Measurements from ENCODE around the gene AGXT.

The AGXT gene

DNA sequence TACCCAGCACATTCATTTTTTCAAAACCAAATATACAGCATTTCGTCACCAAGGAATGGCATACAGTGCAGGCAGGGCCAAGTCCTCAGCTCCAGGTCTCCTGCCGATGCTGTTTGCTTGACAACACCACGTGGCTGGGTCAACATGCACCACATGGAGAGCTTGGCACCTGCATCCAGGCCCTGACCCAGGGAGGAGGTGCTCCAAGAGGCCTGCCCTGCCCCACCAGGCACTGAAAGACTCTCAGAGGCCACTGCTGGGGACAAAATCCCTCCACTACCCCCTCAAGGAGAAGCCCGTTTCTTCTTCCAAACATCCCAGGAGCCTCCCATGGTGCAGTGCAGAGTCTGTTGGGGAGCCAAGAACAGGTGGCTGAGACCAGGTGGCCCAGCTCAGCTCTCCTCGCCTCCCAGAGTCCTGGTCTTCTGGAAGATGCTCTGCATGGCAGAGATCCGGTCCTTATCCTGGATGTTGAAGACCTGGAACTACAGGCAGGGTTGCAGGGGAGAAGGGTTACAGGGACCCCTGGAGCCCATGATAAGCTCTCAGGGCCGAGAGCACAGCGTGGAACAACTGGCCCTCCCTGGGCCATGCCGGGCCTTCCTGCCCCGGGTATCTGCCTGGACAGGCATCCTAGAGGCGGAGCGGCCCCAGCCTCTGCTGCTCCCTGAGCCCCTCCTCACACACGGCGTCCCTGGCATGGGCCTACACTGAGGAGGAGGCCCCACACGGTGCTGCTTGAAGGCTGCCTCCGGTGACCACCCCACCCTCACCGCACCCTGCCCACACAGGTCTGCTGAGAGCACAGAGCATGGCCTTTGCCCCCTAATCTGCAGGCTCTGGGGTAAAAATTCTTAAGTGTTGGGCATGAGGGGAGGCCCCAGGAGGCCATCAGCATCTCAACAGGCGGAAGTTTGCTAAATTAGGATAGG is 18.3 kb downstream of the AGXT start:
- DNase-seq, result no peak

- DNase-seq, result no peak
Measured at GRCh38 chr2:240887631-240888030, 19.0 kb downstream of the AGXT start.

GRCh38 chr2:240888130-240888889 is 19.7 kb downstream of the AGXT start:
- DNase-seq, result no peak

DNA sequence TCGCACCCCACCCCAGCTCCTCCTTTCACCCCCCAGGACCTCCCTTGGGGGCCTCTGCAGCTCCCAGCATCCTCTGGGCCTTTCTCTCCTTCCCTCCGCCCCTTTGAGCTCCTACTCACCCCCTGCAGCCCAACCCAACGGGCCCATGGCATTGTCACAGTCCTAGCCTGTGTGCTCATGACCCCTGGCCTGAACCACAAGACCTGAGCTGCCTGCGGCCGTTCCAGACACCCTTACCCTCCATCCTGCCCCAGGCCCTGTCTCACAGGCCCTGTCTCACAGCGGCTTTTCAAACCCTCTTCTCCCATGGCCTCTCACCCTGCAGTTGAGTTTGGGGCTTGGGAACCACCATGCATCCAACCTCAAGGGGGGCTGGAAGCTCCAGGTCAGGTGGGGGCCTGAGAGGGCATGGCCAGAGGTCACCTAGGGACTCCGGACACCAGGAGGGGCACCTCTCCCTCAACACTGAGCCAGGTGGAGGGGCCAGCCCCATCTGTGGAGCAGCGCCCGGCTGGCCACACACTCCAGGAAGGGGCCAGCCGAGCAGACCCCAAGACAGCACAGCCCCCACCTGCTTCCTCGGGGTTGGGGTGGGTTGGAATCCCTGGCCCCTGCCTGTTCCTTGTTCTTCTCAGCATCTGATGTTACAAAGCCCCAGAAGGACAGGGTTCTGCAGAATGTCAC is 20.4 kb downstream of the AGXT start:
- no peak for DNase-seq

DNA sequence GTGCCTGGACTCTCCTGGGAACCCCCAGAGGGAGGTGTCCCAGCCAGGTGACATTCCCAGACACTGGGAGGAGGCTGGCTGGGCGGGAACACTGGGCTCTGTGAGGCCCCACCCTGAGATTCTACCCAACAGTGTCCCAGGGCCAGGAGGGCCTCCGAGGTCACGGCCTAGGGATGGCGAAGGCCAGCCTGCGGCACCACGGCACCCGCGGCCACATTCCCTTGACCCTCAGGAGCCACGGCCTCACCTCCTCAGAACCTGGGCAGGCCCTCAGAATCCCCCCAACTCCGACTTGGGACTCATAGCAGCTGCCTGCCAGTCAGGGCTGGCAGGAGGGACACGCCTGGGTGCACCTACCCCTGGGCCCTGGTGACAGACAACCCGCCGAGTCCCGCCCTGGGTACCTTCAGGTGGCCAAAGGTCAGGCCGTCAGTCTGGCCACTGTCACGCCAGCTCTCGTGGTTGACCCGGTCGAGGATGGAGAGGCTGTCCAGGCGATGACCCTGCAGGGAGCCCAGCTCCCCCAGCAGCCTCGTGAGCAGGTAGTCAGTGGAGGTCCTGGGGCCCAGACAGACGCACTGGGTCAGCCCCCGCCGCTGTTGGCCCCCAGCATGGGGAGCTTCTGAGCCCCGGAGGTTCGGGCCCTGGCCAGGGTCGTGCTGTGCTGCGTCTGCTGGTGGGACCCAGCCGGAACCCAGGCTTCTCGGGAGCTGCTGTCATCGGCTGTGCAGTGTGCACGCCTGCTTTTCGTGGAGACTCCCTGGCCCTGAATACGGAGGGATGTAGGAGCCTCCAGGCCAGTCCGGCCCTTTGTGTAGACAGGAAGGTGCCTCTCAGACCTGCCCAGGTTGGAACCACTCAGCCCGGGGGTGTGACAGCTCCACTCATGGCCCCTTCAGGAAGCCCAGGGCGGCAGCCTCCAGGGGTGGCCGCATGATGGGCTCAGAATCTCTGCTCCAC is 21.3 kb downstream of the AGXT start:
- no peak for DNase-seq

DNA sequence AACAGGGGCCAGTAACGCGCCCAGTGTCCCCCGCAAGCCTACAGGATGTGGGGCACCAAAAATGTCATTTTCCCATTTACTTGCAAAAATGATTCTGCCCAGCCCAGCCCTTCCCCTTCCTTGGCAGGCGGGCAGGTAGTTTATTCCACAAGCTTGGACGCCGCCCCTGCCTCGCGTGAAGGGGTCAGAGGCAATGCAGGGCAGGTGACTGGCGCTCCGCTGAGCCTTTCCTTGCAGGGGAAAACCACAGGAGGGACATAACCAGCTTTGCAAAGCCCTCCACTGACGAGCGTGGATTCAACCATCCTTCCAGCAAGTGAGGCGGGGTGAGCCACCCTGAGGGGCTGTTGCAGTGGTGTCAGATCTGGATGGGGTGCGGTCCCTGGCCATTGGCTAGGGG is 22.1 kb downstream of the AGXT start:
- no peak for DNase-seq

DNA sequence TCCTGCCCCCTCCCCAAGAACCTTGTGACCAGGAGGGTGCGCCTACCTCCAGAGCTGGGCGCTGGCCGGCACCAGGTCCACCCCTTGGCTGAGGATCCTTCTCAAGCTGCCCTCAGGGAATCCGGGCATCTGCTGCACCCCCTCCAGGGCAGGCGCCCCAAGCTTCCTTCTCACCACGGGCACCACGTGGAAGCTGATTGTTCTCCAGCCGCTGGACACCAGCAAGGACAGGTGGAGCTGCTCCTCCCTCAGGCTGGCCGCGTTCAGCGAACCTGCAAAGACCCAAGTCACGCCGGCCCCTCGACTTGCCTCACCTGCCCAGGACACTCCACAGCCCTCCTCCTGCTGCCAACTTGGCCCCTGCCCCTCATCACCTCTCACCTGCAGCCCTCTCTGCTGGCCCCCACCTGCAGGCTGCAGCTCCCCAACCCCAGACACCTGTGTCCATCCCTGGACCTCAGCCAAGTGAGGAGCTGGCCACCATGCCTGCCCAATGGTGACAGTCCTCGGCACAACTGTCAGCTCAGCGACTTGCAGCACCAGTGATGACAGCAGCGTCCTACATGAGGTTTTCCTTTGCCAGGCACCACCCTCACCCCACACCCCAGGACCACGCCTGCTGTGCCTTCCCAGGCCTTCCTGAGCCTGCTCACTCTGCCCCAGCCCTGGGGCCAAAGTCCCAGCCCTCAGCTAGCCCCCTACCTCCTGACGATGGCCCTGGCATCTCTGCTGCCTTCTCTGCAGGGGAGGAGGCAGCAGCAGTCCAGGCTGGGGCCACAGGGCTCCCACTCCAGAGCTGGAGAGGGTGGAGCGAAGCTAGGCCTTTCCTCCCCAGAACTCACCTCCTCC is 23.1 kb downstream of the AGXT start:
- no peak for DNase-seq

DNA sequence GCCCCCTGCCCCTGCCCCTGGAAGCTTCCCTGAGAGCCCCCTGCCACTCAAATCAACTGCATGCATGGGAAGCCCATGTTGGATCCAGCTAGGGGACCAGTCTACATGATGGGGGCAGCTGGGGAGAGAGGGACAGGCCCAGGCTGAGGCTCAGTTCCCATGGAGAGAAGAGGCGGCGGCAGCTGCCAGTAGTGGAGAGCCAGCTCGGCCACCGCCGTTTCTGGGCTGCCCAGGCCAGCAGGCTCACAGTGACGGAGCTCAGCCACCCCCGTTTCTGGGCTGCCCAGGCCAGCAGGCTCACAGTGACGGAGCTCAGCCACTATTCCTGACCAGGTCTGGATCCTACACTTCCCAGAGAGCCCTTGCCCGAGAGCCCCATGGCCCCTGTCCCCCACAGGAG is 23.7 kb downstream of the AGXT start:
- no peak for DNase-seq

- no peak for DNase-seq
Measured at GRCh38 chr2:240892925-240893324, 24.3 kb downstream of the AGXT start.

DNA sequence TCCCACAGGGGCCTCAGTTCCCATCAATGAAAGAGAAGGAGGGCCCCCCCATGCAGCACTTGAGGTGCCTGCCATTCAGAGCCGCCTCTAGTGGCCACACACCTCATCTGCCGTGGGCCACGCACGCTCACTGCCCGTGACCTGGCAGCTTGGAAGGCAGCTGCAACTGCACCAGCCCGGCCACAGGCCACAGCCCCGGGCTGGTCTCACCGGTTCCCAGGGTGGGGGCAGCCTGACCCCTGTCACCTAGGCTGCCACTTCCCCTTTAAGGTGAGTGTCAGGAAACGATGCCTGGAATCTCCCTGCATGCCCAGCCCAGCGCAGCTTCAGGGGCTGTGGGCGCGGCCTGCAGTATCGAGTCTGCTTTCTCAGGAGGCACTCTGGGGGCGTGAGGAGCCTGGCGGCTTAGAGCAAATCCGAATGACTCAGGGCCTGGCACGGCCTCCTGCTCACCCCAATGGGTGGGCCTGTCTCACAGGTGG is 24.8 kb downstream of the AGXT start:
- DNase-seq, result no peak

GRCh38 chr2:240894006-240894405 is 25.4 kb downstream of the AGXT start:
- DNase-seq, result no peak

GRCh38 chr2:240894836-240895558 is 26.4 kb downstream of the AGXT start:
- no peak for DNase-seq

DNA sequence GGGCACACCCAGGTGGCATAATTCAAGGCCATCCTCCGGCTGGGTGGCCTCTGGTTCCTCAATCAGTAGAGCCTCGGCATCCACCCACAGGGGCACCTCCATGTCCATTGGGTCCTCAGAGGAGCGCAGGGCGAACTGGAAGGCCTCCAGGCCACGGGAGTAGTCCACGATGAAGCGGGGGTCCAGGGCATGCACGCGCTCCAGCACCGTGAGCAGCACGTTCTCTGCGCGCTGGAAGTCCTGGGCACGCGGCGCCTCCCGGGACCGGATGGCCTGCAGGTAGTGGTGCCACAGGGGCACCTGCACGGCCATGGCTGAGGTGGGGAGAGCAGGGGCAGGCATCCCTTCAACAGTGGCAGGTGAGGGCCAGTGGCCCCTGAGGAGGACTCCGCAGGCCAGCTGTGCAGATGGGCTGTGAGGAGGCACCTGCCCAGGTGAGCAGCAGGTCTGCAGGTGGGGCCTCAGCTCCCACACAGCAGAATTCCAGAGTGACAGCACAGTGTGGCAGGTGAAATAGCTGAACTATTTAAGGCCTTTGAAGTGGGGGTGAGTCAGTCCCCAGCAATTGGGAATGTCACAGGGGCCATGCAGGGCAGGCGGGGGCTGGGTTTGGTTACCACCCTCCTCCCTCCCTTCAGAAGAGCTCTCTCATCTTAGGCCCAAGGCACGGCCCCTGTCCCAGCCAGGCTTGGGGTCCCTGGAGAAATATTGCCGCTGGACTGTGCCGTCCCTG is 27.2 kb downstream of the AGXT start, which contains the start of gene MAB21L4:
Gene MAB21L4 (minus strand): TSS at position 501 of the 733 bp plus-strand sequence. CDS start 159 bp downstream, at position 342.
- no peak for DNase-seq

DNA sequence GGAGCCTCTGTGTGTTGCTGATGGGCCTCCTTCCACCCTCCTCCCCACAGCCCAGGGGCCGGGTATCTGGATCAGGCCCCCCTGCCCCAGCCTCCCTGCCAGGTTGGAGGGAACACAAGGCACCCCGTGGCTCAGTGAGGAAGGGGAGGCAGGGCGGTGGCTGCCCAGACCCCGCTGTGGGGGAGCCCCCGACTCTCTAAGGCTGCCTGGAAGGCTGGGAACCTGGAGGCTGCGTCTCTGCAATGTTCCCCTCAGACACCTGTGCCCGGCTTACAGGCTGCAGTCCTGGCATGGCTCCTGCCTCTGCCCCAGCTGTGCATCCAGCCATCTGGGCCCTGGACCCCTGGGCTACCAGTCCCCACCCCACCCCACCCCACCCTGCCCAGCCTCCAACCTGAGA is 27.8 kb downstream of the AGXT start:
- DNase-seq, result no peak

- DNase-seq, result no peak
Measured at GRCh38 chr2:240896871-240897692, 28.5 kb downstream of the AGXT start.

DNA sequence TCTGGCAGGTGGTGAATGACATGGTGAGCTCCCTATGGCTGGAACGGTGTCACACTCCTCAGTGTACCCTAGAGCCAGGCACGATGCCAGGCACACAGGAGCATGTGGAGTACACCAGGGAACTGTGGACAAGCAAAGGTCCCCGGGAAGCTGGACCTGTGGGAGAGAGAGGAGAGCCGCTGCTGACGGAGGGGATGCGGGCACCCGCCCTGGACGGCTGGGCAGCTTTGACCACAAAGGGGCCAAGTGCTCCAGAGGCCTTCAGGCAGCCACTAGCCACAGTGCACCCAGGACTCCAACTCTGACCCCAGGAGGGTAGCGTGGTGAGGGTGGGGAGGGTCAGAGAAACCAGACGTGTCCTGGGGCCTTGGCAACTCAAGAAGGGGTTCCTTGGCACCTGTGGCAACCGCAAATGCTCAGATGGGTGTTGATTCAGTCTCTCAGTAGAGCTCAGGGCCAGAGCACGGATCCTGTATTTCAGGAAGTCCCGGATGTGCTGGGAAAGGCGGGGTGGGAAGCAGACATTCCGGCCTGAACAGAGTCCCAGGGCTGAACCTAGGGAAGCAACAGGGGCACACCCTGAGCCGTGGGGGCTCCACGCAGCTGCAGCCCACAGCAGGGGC is 29.6 kb downstream of the AGXT start:
- no peak for DNase-seq

DNA sequence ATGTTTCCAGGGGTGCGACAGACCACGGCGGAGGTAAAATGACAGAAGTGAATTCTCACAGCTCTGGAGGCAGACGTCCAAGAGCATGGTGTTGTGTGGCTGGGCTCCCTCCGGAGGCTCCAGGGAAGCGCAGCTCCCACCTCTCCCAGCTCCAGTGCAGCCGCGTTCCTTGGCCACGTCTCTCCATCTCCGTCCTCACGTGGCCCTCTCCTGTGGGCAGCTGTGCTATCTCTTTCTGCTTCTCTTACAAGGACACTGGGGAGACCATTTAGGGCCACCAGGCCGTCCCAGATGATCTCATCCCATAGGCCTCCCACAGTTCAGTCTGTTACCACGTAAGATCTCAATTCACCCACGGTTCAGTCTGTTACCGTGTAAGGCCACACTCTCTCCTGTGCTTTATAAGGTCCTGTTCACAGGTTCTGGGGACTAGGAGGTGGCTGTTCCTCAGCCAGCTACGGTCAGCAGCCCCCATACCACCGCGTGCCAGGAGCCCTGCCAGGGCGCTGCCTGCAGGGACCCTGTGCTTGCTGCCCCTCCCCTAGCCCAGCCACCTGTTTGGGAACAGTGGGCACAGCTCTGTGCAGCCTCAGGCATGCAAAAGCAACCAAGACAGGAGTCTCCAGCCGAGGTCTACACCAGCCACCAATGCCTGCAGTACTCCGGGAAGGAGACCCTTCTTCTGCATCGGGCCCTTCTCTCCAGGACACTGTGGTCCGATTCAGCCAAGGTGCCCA is 30.3 kb downstream of the AGXT start:
- no peak for DNase-seq

All from fibroblast of skin of right biceps (primary cell).